HepG2 (cell line): Measurements from ENCODE around the gene ATAD3C.

Experiments
- MEIS1 ChIP-seq: sonication (generic); formaldehyde crosslinking; IDR thresholded peaks from 2 replicates; pipeline ENCODE4 v1.9.0; 2021; ENCODE audit warnings: mild to moderate bottlenecking, missing genetic modification reagents, moderate library complexity, borderline replicate concordance
- RFX3 ChIP-seq: IDR thresholded peaks from 2 replicates; pipeline ENCODE4 v1.6.1; 2016; ENCODE audit warnings: missing biosample characterization, missing genetic modification reagents
- SETDB1 ChIP-seq: sonication (generic); formaldehyde crosslinking; IDR thresholded peaks from 2 replicates; pipeline ENCODE4 v1.5.1; 2020; ENCODE audit warnings: missing genetic modification reagents, mild to moderate bottlenecking, borderline replicate concordance
- SNRNP70 ChIP-seq: fragments of 200-400 bp; formaldehyde crosslinking; IDR thresholded peaks from 2 replicates; pipeline ENCODE4 v1.6.1; 2017; ENCODE audit warnings: mild to moderate bottlenecking, low read depth, low read length, moderate library complexity
- ZNF598 ChIP-seq: sonication (generic); formaldehyde crosslinking; IDR thresholded peaks from 2 replicates; pipeline ENCODE4 v1.5.1; 2020; ENCODE audit warnings: mild to moderate bottlenecking, missing genetic modification reagents, borderline replicate concordance
- ZNF773 ChIP-seq: sonication (generic); formaldehyde crosslinking; IDR thresholded peaks from 2 replicates; pipeline ENCODE4 v1.4.0; 2020; ENCODE audit warnings: missing genetic modification reagents, borderline replicate concordance
- TF ChIP-seq, protein P1 (sequence below): sonication (generic); formaldehyde crosslinking; IDR thresholded peaks from 2 replicates; pipeline ENCODE4 v1.4.0; 2020; ENCODE audit warnings: missing genetic modification reagents
- TF ChIP-seq, protein P2 (sequence below): sonication (generic); formaldehyde crosslinking; conservative IDR thresholded peaks from 2 replicates; pipeline ENCODE4 v1.4.0; 2020; ENCODE audit warnings: missing genetic modification reagents
- TF ChIP-seq, protein P3 (sequence below), 2 experiments: sonication (generic) in 1 of 2; formaldehyde crosslinking in 1 of 2; IDR thresholded peaks; 2 replicates each; pipeline versions ENCODE4 v1.5.1 to v1.6.1; 2011 to 2020; ENCODE audit warnings: borderline replicate concordance in 1 of 2, low read depth in 1 of 2, low read length in 1 of 2, mild to moderate bottlenecking in 1 of 2, missing genetic modification reagents in 1 of 2, moderate library complexity in 1 of 2
- TF ChIP-seq, protein P4 (sequence below): sonication (generic); formaldehyde crosslinking; IDR thresholded peaks from 2 replicates; pipeline ENCODE4 v1.5.0; 2020; ENCODE audit warnings: mild to moderate bottlenecking, missing genetic modification reagents, moderate library complexity

DNA sequence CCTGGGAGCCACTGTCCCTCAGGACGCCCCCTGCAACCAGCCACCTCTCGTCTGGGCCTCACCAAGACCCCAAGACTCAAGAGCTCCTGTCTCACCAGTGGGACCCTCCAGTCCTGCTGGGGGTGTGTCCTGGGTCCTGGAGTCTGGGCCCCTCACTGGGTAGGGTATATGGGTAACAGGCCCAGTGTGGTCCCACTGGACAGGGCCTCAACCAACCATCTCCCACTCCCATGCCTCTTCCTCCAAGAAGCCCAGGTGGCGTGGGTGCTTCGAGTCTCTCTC, 14.7 kb upstream of the ATAD3C start:
- no peak for TF ChIP-seq MEIS1 (CRISPR knock-in tag)
- no peak for TF ChIP-seq SNRNP70
- TF ChIP-seq, protein P1, sequence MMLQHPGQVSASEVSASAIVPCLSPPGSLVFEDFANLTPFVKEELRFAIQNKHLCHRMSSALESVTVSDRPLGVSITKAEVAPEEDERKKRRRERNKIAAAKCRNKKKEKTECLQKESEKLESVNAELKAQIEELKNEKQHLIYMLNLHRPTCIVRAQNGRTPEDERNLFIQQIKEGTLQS (CRISPR knock-in tag): no peak
- TF ChIP-seq, protein P2, sequence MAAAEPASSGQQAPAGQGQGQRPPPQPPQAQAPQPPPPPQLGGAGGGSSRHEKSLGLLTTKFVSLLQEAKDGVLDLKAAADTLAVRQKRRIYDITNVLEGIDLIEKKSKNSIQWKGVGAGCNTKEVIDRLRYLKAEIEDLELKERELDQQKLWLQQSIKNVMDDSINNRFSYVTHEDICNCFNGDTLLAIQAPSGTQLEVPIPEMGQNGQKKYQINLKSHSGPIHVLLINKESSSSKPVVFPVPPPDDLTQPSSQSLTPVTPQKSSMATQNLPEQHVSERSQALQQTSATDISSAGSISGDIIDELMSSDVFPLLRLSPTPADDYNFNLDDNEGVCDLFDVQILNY (CRISPR knock-in tag): no peak
- no peak for TF ChIP-seq ZNF773 (CRISPR knock-in tag)
- TF ChIP-seq, protein P3, sequence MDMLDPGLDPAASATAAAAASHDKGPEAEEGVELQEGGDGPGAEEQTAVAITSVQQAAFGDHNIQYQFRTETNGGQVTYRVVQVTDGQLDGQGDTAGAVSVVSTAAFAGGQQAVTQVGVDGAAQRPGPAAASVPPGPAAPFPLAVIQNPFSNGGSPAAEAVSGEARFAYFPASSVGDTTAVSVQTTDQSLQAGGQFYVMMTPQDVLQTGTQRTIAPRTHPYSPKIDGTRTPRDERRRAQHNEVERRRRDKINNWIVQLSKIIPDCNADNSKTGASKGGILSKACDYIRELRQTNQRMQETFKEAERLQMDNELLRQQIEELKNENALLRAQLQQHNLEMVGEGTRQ (IDR thresholded peaks at IDR 0.05; ENCODE audit: low read depth, low read length): no peak
- TF ChIP-seq, protein P3 (CRISPR knock-in tag; IDR thresholded peaks at IDR 0.05; ENCODE audit: borderline replicate concordance): no peak
- no peak for TF ChIP-seq SETDB1
- no peak for TF ChIP-seq RFX3
- no peak for TF ChIP-seq ZNF598 (CRISPR knock-in tag)
- TF ChIP-seq, protein P4, sequence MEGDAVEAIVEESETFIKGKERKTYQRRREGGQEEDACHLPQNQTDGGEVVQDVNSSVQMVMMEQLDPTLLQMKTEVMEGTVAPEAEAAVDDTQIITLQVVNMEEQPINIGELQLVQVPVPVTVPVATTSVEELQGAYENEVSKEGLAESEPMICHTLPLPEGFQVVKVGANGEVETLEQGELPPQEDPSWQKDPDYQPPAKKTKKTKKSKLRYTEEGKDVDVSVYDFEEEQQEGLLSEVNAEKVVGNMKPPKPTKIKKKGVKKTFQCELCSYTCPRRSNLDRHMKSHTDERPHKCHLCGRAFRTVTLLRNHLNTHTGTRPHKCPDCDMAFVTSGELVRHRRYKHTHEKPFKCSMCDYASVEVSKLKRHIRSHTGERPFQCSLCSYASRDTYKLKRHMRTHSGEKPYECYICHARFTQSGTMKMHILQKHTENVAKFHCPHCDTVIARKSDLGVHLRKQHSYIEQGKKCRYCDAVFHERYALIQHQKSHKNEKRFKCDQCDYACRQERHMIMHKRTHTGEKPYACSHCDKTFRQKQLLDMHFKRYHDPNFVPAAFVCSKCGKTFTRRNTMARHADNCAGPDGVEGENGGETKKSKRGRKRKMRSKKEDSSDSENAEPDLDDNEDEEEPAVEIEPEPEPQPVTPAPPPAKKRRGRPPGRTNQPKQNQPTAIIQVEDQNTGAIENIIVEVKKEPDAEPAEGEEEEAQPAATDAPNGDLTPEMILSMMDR (CRISPR knock-in tag): no peak
